Astrocyte (in vitro differentiated cells and primary cell): ENCODE results near the gene ANKRD11. TPM values are rescaled to one million over a fixed set of nuclear protein-coding genes. Genes with fewer than 3 reads are reported as not detected.

Experiments used
- DNase-seq: peaks from one replicate; pipeline ENCODE4 v3.0.0-alpha.2; 2010; ENCODE audit warnings: low read depth
- FAIRE-seq: peaks from 2 replicates; lab custom pipeline; 2011; peaks lifted over from hg19 to GRCh38; lab: Jason Lieb, UNC
- H2AFZ ChIP-seq: 2 replicates; pipeline ENCODE4 v1.6.0; 2012; ENCODE audit warnings: low read depth, low read length, inconsistent platforms
- H3K27ac ChIP-seq: 2 replicates; pipeline ENCODE4 v1.5.1; 2011; ENCODE audit warnings: low read depth, low read length, inconsistent platforms
- H3K27me3 ChIP-seq: 2 replicates; pipeline ENCODE4 v1.6.0; 2011; ENCODE audit warnings: low read length, inconsistent platforms; ENCODE audit not compliant: insufficient read depth
- H3K36me3 ChIP-seq: 2 replicates; pipeline ENCODE4 v1.5.1; 2011; ENCODE audit warnings: low read length, inconsistent platforms; ENCODE audit not compliant: insufficient read depth
- H3K4me1 ChIP-seq: 2 replicates; pipeline ENCODE4 v1.5.1; 2011; ENCODE audit warnings: low read length, inconsistent platforms; ENCODE audit not compliant: insufficient read depth
- H3K4me2 ChIP-seq: 2 replicates; pipeline ENCODE4 v1.6.0; 2012; ENCODE audit warnings: low read length, inconsistent platforms
- H3K4me3 ChIP-seq: 2 replicates; pipeline ENCODE4 v1.5.1; 2011; ENCODE audit warnings: low read depth, mild to moderate bottlenecking, low read length, inconsistent platforms; ENCODE audit not compliant: insufficient read depth
- H3K79me2 ChIP-seq: 2 replicates; pipeline ENCODE4 v1.6.0; 2012; ENCODE audit warnings: mild to moderate bottlenecking, low read length, inconsistent platforms; ENCODE audit not compliant: insufficient read depth
- H3K9ac ChIP-seq: 2 replicates; pipeline ENCODE4 v1.6.0; 2012; ENCODE audit warnings: mild to moderate bottlenecking, low read length, inconsistent platforms
- H3K9me3 ChIP-seq: 2 replicates; pipeline ENCODE4 v1.5.1; 2012; ENCODE audit warnings: low read depth, mild to moderate bottlenecking, low read length, inconsistent platforms; ENCODE audit not compliant: insufficient read depth
- H4K20me1 ChIP-seq: 2 replicates; pipeline ENCODE4 v1.6.0; 2012; ENCODE audit warnings: low read length, inconsistent platforms; ENCODE audit not compliant: insufficient read depth
- H3K27ac Mint-ChIP-seq: one replicate; pipeline ENCODE4 v1.8.0; 2021; ENCODE audit warnings: mild to moderate bottlenecking, mixed read lengths; ENCODE audit not compliant: unreplicated experiment
- H3K27me3 Mint-ChIP-seq: one replicate; pipeline ENCODE4 v1.8.0; 2021; ENCODE audit warnings: low read depth, mixed read lengths; ENCODE audit not compliant: unreplicated experiment
- H3K36me3 Mint-ChIP-seq: one replicate; pipeline ENCODE4 v1.8.0; 2021; ENCODE audit warnings: low read depth, mixed read lengths; ENCODE audit not compliant: unreplicated experiment
- H3K4me1 Mint-ChIP-seq: one replicate; pipeline ENCODE4 v1.8.0; 2021; ENCODE audit warnings: low read depth, mixed read lengths; ENCODE audit not compliant: unreplicated experiment
- H3K4me3 Mint-ChIP-seq: one replicate; pipeline ENCODE4 v1.8.0; 2021; ENCODE audit warnings: mild to moderate bottlenecking, moderate library complexity, mixed read lengths; ENCODE audit not compliant: unreplicated experiment
- H3K9me3 Mint-ChIP-seq: one replicate; pipeline ENCODE4 v1.8.0; 2021; ENCODE audit warnings: mild to moderate bottlenecking, mixed read lengths; ENCODE audit not compliant: unreplicated experiment
- CTCF ChIP-seq: IDR thresholded peaks from 2 replicates; pipeline ENCODE4 v1.5.1; 2011; ENCODE audit warnings: low read depth, mild to moderate bottlenecking, inconsistent platforms, low read length, moderate library complexity; ENCODE audit not compliant: insufficient read depth
- EZH2 ChIP-seq: IDR thresholded peaks from 2 replicates; pipeline ENCODE4 v1.6.1; 2012; ENCODE audit warnings: mild to moderate bottlenecking, low read length, inconsistent platforms; ENCODE audit not compliant: insufficient read depth
- total RNA-seq: library from RNA; stranded (reverse); gene quantifications from 2 replicates; pipeline ENCODE4 v1.2.1, GENCODE V29; 2021

The ANKRD11 gene
- total RNA-seq, 1 donor from 2014 or later: 213 TPM

- Histone ChIP-seq H2AFZ (no peak overlapping the region), H4K20me1 (peaks cover 48% of the 10 kb centered on the region), H3K4me2 (no peak overlapping the region), H3K9ac (no peak overlapping the region), H3K4me3 (no peak overlapping the region), H3K9me3 (no peaks in the 10 kb centered on the region), H3K79me2 (peaks cover 6% of the 10 kb centered on the region), H3K4me1 (no peaks in the 10 kb centered on the region), H3K27me3 (no peaks in the 10 kb centered on the region), H3K27ac (no peak overlapping the region), H3K36me3 (peaks cover 41% of the 10 kb centered on the region)
- peaks cover 6% of the 10 kb centered on the region for H3K36me3 Mint-ChIP-seq
- no peak overlapping the region for H3K4me3 Mint-ChIP-seq
- no peak overlapping the region for H3K27ac Mint-ChIP-seq
- no peaks in the 10 kb centered on the region for H3K9me3 Mint-ChIP-seq
- H3K27me3 Mint-ChIP-seq: no peaks in the 10 kb centered on the region
- peaks cover 4% of the 10 kb centered on the region for H3K4me1 Mint-ChIP-seq
- no peak for TF ChIP-seq CTCF
- TF ChIP-seq EZH2: no peak
- DNase-seq (no peak), FAIRE-seq (no peak)
These were observed 205.0 kb downstream of the ANKRD11 start for GRCh38 chr16:89285381-89285780.

GRCh38 chr16:89283449-89283848, 206.9 kb downstream of the ANKRD11 start:
- DNase-seq (no peak), FAIRE-seq (no peak)
- Mint-ChIP-seq H3K36me3 (peaks cover 6% of the 10 kb centered on the region), H3K9me3 (no peaks in the 10 kb centered on the region), H3K27me3 (no peaks in the 10 kb centered on the region), H3K4me3 (no peak overlapping the region), H3K27ac (no peak overlapping the region), H3K4me1 (no peaks in the 10 kb centered on the region)
- H3K27ac ChIP-seq: no peak overlapping the region
- H3K4me3 ChIP-seq: no peak overlapping the region
- no peaks in the 10 kb centered on the region for H3K27me3 ChIP-seq
- no peak overlapping the region for H3K9ac ChIP-seq
- H4K20me1 ChIP-seq: peaks cover 37% of the 10 kb centered on the region
- H3K4me1 ChIP-seq: no peaks in the 10 kb centered on the region
- TF ChIP-seq CTCF: no peak
- TF ChIP-seq EZH2: no peak
- H3K9me3 ChIP-seq: no peaks in the 10 kb centered on the region
- no peak overlapping the region for H2AFZ ChIP-seq
- no peak overlapping the region for H3K4me2 ChIP-seq
- H3K79me2 ChIP-seq: peaks cover 11% of the 10 kb centered on the region
- peaks cover 41% of the 10 kb centered on the region for H3K36me3 ChIP-seq

- Mint-ChIP-seq H3K27ac (no peak overlapping the region), H3K36me3 (peaks cover 4% of the 10 kb centered on the region), H3K9me3 (no peaks in the 10 kb centered on the region), H3K4me1 (no peaks in the 10 kb centered on the region), H3K4me3 (no peak overlapping the region), H3K27me3 (no peaks in the 10 kb centered on the region)
- peaks cover 14% of the 10 kb centered on the region for H3K79me2 ChIP-seq
- no peak overlapping the region for H3K27ac ChIP-seq
- H3K9ac ChIP-seq: no peak overlapping the region
- no peak overlapping the region for H3K4me3 ChIP-seq
- TF ChIP-seq EZH2: no peak
- no peak for TF ChIP-seq CTCF
- no peaks in the 10 kb centered on the region for H3K9me3 ChIP-seq
- H3K4me1 ChIP-seq: no peaks in the 10 kb centered on the region
- H3K36me3 ChIP-seq: peaks cover 36% of the 10 kb centered on the region
- H3K4me2 ChIP-seq: no peak overlapping the region
- H3K27me3 ChIP-seq: no peaks in the 10 kb centered on the region
- FAIRE-seq (no peak), DNase-seq (no peak)
- peaks cover 37% of the 10 kb centered on the region for H4K20me1 ChIP-seq
- H2AFZ ChIP-seq: no peak overlapping the region
These were observed 207.8 kb downstream of the ANKRD11 start for GRCh38 chr16:89282523-89282922.
